SK-N-SH (cell line): ENCODE data around the gene PLEKHB1. TPM values are rescaled to one million over a fixed set of nuclear protein-coding genes. Genes with fewer than 3 reads are reported as not detected.

Experiments
- CTCF ChIA-PET: fragments of 300-600, 350-600 bp; formaldehyde crosslinking; extraction: SDS; loops from one replicate; lab custom pipeline; 2021; lab: Yijun Ruan, JAX
- POLR2A ChIA-PET: fragments of 350-600 bp; sonication (Branson Sonifier 250); formaldehyde crosslinking; extraction: SDS; loops from one replicate; lab custom pipeline; 2020; ENCODE audit warnings: antibody characterized with exemption, inconsistent platforms; lab: Yijun Ruan, JAX
- DNase-seq: peaks from one replicate; pipeline ENCODE4 v3.0.0; 2012
- H2AFZ ChIP-seq: fragments of 200-600 bp; sonication (generic); 2 replicates; pipeline ENCODE4 v1.8.1; 2016; ENCODE audit warnings: antibody characterized with exemption, mild to moderate bottlenecking, low read depth
- H3F3A ChIP-seq: fragments of 200-600 bp; sonication (generic); replicated peaks from 2 replicates; pipeline ENCODE3; 2016; ENCODE audit warnings: antibody characterized with exemption, mild to moderate bottlenecking; ENCODE audit not compliant: insufficient read depth
- H3K27ac ChIP-seq, 2 experiments: fragments of 200-500 bp in 1 of 2; fragments of 200-600 bp in 1 of 2; sonication (Bioruptor generic) in 1 of 2; sonication (generic), shearing (Covaris generic) in 1 of 2; 2 replicates each; pipeline versions ENCODE4 v1.5.1 to v1.6.1; 2014 to 2016; ENCODE audit warnings: low read depth in 2 of 2, inconsistent platforms in 1 of 2, low read length in 1 of 2, mild to moderate bottlenecking in 1 of 2, mixed read lengths in 1 of 2
- H3K27me3 ChIP-seq: fragments of 200-600 bp; sonication (generic), shearing (Covaris generic); 2 replicates; pipeline ENCODE4 v1.6.1; 2016; ENCODE audit warnings: mixed run types; ENCODE audit not compliant: insufficient read depth
- H3K36me3 ChIP-seq, 2 experiments: fragments of 200-500 bp in 1 of 2; fragments of 200-600 bp in 1 of 2; sonication (Bioruptor generic) in 1 of 2; sonication (generic) in 1 of 2; replicated peaks in 1 of 2; 2 replicates each; pipeline versions ENCODE3 to v1.5.1; 2014 to 2016; ENCODE audit warnings: low read length in 1 of 2, mild to moderate bottlenecking in 1 of 2; ENCODE audit not compliant: insufficient read depth in 2 of 2, control insufficient read depth in 1 of 2
- H3K4me1 ChIP-seq, 2 experiments: fragments of 200-500 bp in 1 of 2; fragments of 200-600 bp in 1 of 2; sonication (Bioruptor generic) in 1 of 2; sonication (generic), shearing (Covaris generic) in 1 of 2; 2 replicates each; pipeline versions ENCODE4 v1.5.1 to v1.6.1; 2014 to 2016; ENCODE audit warnings: low read depth in 1 of 2, low read length in 1 of 2, mixed run types in 1 of 2; ENCODE audit not compliant: insufficient read depth in 2 of 2, control insufficient read depth in 1 of 2
- H3K4me2 ChIP-seq: fragments of 200-600 bp; sonication (generic), shearing (Covaris generic); 2 replicates; pipeline ENCODE4 v1.6.1; 2017; ENCODE audit warnings: mixed run types
- H3K4me3 ChIP-seq, 2 experiments: fragments of 200-500 bp in 1 of 2; fragments of 200-600 bp in 1 of 2; sonication (Bioruptor generic) in 1 of 2; sonication (generic), shearing (Covaris generic) in 1 of 2; 2 replicates each; pipeline versions ENCODE4 v1.5.1 to v1.8.1; 2014 to 2016; ENCODE audit warnings: low read depth in 2 of 2, inconsistent platforms in 1 of 2, low read length in 1 of 2, mild to moderate bottlenecking in 1 of 2, mixed read lengths in 1 of 2, moderate library complexity in 1 of 2
- H3K79me2 ChIP-seq: fragments of 200-600 bp; sonication (generic); 2 replicates; pipeline ENCODE4 v1.8.1; 2017; ENCODE audit warnings: mild to moderate bottlenecking; ENCODE audit not compliant: insufficient read depth
- H3K9ac ChIP-seq: fragments of 200-600 bp; sonication (generic); 2 replicates; pipeline ENCODE4 v1.6.1; 2017; ENCODE audit warnings: mixed run types
- H3K9me2 ChIP-seq: fragments of 200-600 bp; sonication (generic); 2 replicates; pipeline ENCODE4 v1.6.1; 2017; ENCODE audit warnings: mixed run types
- H3K9me3 ChIP-seq: fragments of 200-600 bp; sonication (generic); 2 replicates; pipeline ENCODE4 v1.6.1; 2017; ENCODE audit warnings: mixed run types, mild to moderate bottlenecking, moderate library complexity
- H4K20me1 ChIP-seq: fragments of 200-600 bp; sonication (generic); 2 replicates; pipeline ENCODE4 v1.6.1; 2017; ENCODE audit warnings: mild to moderate bottlenecking, mixed run types; ENCODE audit not compliant: insufficient read depth
- FOXJ3 ChIP-seq: sonication (generic); formaldehyde crosslinking; IDR thresholded peaks from 2 replicates; pipeline ENCODE4 v1.5.1; 2020; ENCODE audit warnings: mild to moderate bottlenecking, missing genetic modification reagents
- IRF3 ChIP-seq: fragments of 150-350 bp; IDR thresholded peaks from 2 replicates; pipeline ENCODE4 v1.6.1; 2016; ENCODE audit warnings: mild to moderate bottlenecking, low read depth, low read length
- MEF2A ChIP-seq: IDR thresholded peaks from 2 replicates; pipeline ENCODE4 v1.4.0; 2012; ENCODE audit warnings: low read depth, borderline replicate concordance
- NFIC ChIP-seq: IDR thresholded peaks from 2 replicates; pipeline ENCODE4 v1.4.0; 2012; ENCODE audit warnings: borderline replicate concordance
- RCOR1 ChIP-seq: fragments of 150-350 bp; IDR thresholded peaks from 2 replicates; pipeline ENCODE4 v1.6.1; 2017; ENCODE audit warnings: antibody characterized with exemption, low read length
- REST ChIP-seq: IDR thresholded peaks from 2 replicates; pipeline ENCODE4 v1.6.1; 2012; ENCODE audit warnings: mild to moderate bottlenecking, low read depth, low read length, moderate library complexity
- RFX5 ChIP-seq: IDR thresholded peaks from 2 replicates; pipeline ENCODE4 v1.6.1; 2012; ENCODE audit warnings: mild to moderate bottlenecking, improper control_type of control experiment, low read length
- RXRA ChIP-seq: IDR thresholded peaks from 2 replicates; pipeline ENCODE4 v1.4.0; 2012; ENCODE audit warnings: low read depth, mild to moderate bottlenecking, borderline replicate concordance
- SIN3A ChIP-seq: IDR thresholded peaks from 2 replicates; pipeline ENCODE4 v1.6.1; 2012; ENCODE audit warnings: low read depth, mild to moderate bottlenecking, low read length, moderate library complexity, borderline replicate concordance
- SMC3 ChIP-seq: IDR thresholded peaks from 2 replicates; pipeline ENCODE4 v1.6.1; 2012; ENCODE audit warnings: low read depth, low read length, improper control_type of control experiment
- TAF1 ChIP-seq: IDR thresholded peaks from 2 replicates; pipeline ENCODE4 v1.6.1; 2012; ENCODE audit warnings: low read depth, mild to moderate bottlenecking, low read length, moderate library complexity, borderline replicate concordance
- TCF12 ChIP-seq: IDR thresholded peaks from 2 replicates; pipeline ENCODE4 v1.4.0; 2012
- ZBTB33 ChIP-seq: IDR thresholded peaks from 2 replicates; pipeline ENCODE4 v1.4.0; 2012; ENCODE audit warnings: low read depth, borderline replicate concordance
- WGBS: methylation state at CpG from one replicate; pipeline ENCODE4 v1.1.6; 2017; ENCODE audit warnings: low lambda C conversion rate; 5-methylcytosine and 5-hydroxymethylcytosine counted together
- polyA plus RNA-seq, 3 experiments: library from polyadenylated mRNA; depleted of rRNA; stranded (reverse); fragments of >200 nt; gene quantifications; 2 replicates each; pipeline ENCODE4 v1.2.3, GENCODE V29; 2012

The PLEKHB1 gene
- polyA plus RNA-seq, 1 of the 3 experiments (the other 2 are of a cell fraction) = 10.2 TPM

- Histone ChIP-seq H3K4me3 (no peak overlapping the region), H3K4me1 (no peaks in the 10 kb centered on the region), H3K4me2 (no peak overlapping the region), H3K36me3 (no peaks in the 10 kb centered on the region), H4K20me1 (no peaks in the 10 kb centered on the region), H3K79me2 (no peaks in the 10 kb centered on the region), H3K27me3 (no peaks in the 10 kb centered on the region), H3K9me3 (no peaks in the 10 kb centered on the region), H3K27ac (no peak overlapping the region), H2AFZ (no peak overlapping the region), H3K9me2 (no peaks in the 10 kb centered on the region), H3F3A (no peaks in the 10 kb centered on the region), H3K9ac (no peak overlapping the region)
- TF ChIP-seq FOXJ3 (CRISPR knock-in tag) = no peak
- 91% methylated on average over 5 of the region's 5 CpGs for WGBS
- ChIA-PET POLR2A (no interaction called here), CTCF (interaction anchor here (1.1 to 3.5 kb wide), 3 partner anchors 10 to 232 kb away, joined by 3 to 12 read pairs (median 5); no protein-coding TSS in a partner anchor)
- no peak for DNase-seq
These were observed 10.7 kb upstream of the PLEKHB1 start for GRCh38 chr11:73635721-73636120.

GRCh38 chr11:73636249-73636648, 10.1 kb upstream of the PLEKHB1 start:
- 82% methylated on average over 5 of the region's 5 CpGs for WGBS
- Histone ChIP-seq H4K20me1 (no peaks in the 10 kb centered on the region), H3K79me2 (no peaks in the 10 kb centered on the region), H3K9me2 (no peaks in the 10 kb centered on the region), H3K9me3 (no peaks in the 10 kb centered on the region), H3K27me3 (no peaks in the 10 kb centered on the region), H3K36me3 (no peaks in the 10 kb centered on the region), H3K9ac (no peak overlapping the region), H3K4me2 (no peak overlapping the region), H2AFZ (no peak overlapping the region), H3K4me1 (no peaks in the 10 kb centered on the region), H3K27ac (no peak overlapping the region), H3K4me3 (no peak overlapping the region), H3F3A (no peaks in the 10 kb centered on the region)
- CTCF ChIA-PET = interaction anchor here (1.1 to 3.5 kb wide), 4 partner anchors 10 to 233 kb away, joined by 3 to 12 read pairs (median 4); no protein-coding TSS in a partner anchor
- POLR2A ChIA-PET = interaction anchor here (0.6 kb wide), 1 partner anchor 15 kb away, joined by 3 read pairs; no protein-coding TSS in a partner anchor
- TF ChIP-seq TCF12 (no peak), IRF3 (no peak), RCOR1 (no peak), NFIC (no peak), SMC3 (no peak), SIN3A (no peak), RXRA (no peak), RFX5 (no peak), FOXJ3 (CRISPR knock-in tag) (no peak), TAF1 (no peak), MEF2A (no peak), ZBTB33 (no peak), REST (no peak)
- DNase-seq = no peak
